ENCODE measurements around the gene SELENOW. TPM values are rescaled to one million over a fixed set of nuclear protein-coding genes. Genes with fewer than 3 reads are reported as not detected.
"Not testable (repeated sequence)": the region's sequence is repeated elsewhere in the genome, so short reads cannot be mapped to it uniquely, and the experiment has no call there.

Gene SELENOW
- total and polyA plus RNA-seq, 8 donors: 55.4 to 291 (median 82.9) TPM

GRCh38 chr19:47802521-47803043, 24.1 kb downstream of the SELENOW start:
- TF ChIP-seq CTCF (IDR thresholded peaks at IDR 0.05): no peak
- FAIRE-seq (no peak), DNase-seq (no peak), ATAC-seq (no peak)
- intact Hi-C loops (cut with DNase I): no loop called here
- no peak overlapping the region for H3K27ac ChIP-seq
- H3K27me3 ChIP-seq: no peaks in the 10 kb centered on the region
- no peaks in the 10 kb centered on the region for H3K4me1 ChIP-seq
- H3K4me3 ChIP-seq: no peak overlapping the region
- 86 to 89% methylated on average over 19 to 22 of the region's 25 CpGs for WGBS, 2 donors
- H3K36me3 ChIP-seq: no peaks in the 10 kb centered on the region
- H3K9me3 ChIP-seq: no peaks in the 10 kb centered on the region

GRCh38 chr19:47803148-47803547, 24.6 kb downstream of the SELENOW start:
- H3K27me3 ChIP-seq; H3K4me3 ChIP-seq; H3K9me3 ChIP-seq; FAIRE-seq; DNase-seq; intact Hi-C loops (cut with DNase I); H3K4me1 ChIP-seq; ATAC-seq; H3K36me3 ChIP-seq; H3K27ac ChIP-seq: not testable (repeated sequence)
- WGBS, 2 donors: 69 to 71% methylated on average over 13 to 21 of the region's 21 CpGs

- H3K27me3 ChIP-seq; H3K27ac ChIP-seq; H3K36me3 ChIP-seq; H3K9me3 ChIP-seq; H3K4me3 ChIP-seq; DNase-seq; FAIRE-seq; ATAC-seq; H3K4me1 ChIP-seq; intact Hi-C loops (cut with DNase I): not testable (repeated sequence)
- WGBS, 2 donors: 81 to 87% methylated on average over 4 to 11 of the region's 12 CpGs
Measured at GRCh38 chr19:47803671-47804070, 25.2 kb downstream of the SELENOW start.

GRCh38 chr19:47804451-47804850, 25.9 kb downstream of the SELENOW start, which contains the start of gene TPRX1:
Gene TPRX1, minus strand, starts transcription at chr19:47804551. Its CDS starts 12 bp downstream, at chr19:47804539.
- H3K36me3 ChIP-seq; ATAC-seq; FAIRE-seq; H3K27ac ChIP-seq; DNase-seq; H3K4me1 ChIP-seq; H3K4me3 ChIP-seq; H3K27me3 ChIP-seq; H3K9me3 ChIP-seq; intact Hi-C loops (cut with DNase I): not testable (repeated sequence)
- 55 to 72% methylated on average over 5 of the region's 5 CpGs for WGBS, 2 donors

- no peak for DNase-seq
- Histone ChIP-seq H3K27me3 (no peaks in the 10 kb centered on the region), H3K36me3 (no peaks in the 10 kb centered on the region), H3K4me1 (no peaks in the 10 kb centered on the region), H3K9me3 (no peaks in the 10 kb centered on the region), H3K4me3 (no peak overlapping the region), H3K27ac (no peak overlapping the region)
- TF ChIP-seq CTCF (IDR thresholded peaks at IDR 0.05): no peak
- WGBS, 2 donors: 57% methylated on average over 10 of the region's 10 CpGs
- no peak for ATAC-seq
- intact Hi-C loops (cut with DNase I): no loop called here
- FAIRE-seq: no peak
Measured at GRCh38 chr19:47805313-47805712, 26.8 kb downstream of the SELENOW start.

GRCh38 chr19:47806435-47806834, 27.9 kb downstream of the SELENOW start:
- Histone ChIP-seq H3K4me1 (no peaks in the 10 kb centered on the region), H3K27ac (no peak overlapping the region), H3K9me3 (no peaks in the 10 kb centered on the region), H3K36me3 (no peaks in the 10 kb centered on the region), H3K27me3 (no peaks in the 10 kb centered on the region), H3K4me3 (no peak overlapping the region)
- no peak for TF ChIP-seq CTCF (IDR thresholded peaks at IDR 0.05)
- DNase-seq (no peak), ATAC-seq (no peak), FAIRE-seq (no peak)
- 75 to 85% methylated on average over 6 of the region's 6 CpGs for WGBS, 2 donors
- intact Hi-C loops (cut with DNase I): no loop called here
